HCT116 (cell line): Measurements from ENCODE around the gene MSH2. TPM values are rescaled to one million over a fixed set of nuclear protein-coding genes. Genes with fewer than 3 reads are reported as not detected.

Experiments
- ATAC-seq: fragments of 200-7000 bp; cut with Tn5 transposase; 2 replicates; pipeline ENCODE4 v1.9.1; 2020; ENCODE audit warnings: mild to moderate bottlenecking, moderate library complexity
- BruUV-seq: library from RNA; stranded (reverse); fragments of 400-500 nt; replicated peaks from 2 replicates; lab custom pipeline; 2021; lab: Mats Ljungman, UMichigan
- CTCF ChIA-PET: fragments of 300-600 bp; sonication (Branson Sonifier 250); formaldehyde crosslinking; loops from one replicate; lab custom pipeline; 2021; ENCODE audit warnings: antibody characterized with exemption; lab: Charles Lee
- POLR2A ChIA-PET: fragments of 300-600, 350-600 bp; sonication (Branson Sonifier 250); formaldehyde crosslinking; loops from one replicate; lab custom pipeline; 2021; ENCODE audit warnings: antibody characterized with exemption; lab: Charles Lee
- RAD21 ChIA-PET, 2 experiments: fragments of 300-600 bp; sonication (Branson Sonifier 250); formaldehyde crosslinking; loops; one replicate each; lab custom pipeline; 2023; ENCODE audit warnings: low total read pairs in 2 of 2; ENCODE audit not compliant: uncharacterized antibody in 2 of 2, unreplicated experiment in 2 of 2, low non-redundant PET in 1 of 2; lab: Charles Lee
- DNase-seq: peaks from one replicate; pipeline ENCODE4 v3.0.0-alpha.2; 2010; ENCODE audit warnings: low read depth, low spot score
- H2AFZ ChIP-seq: fragments of 200-600 bp; shearing (Covaris generic), sonication (generic); 2 replicates; pipeline ENCODE4 v1.6.1; 2017; ENCODE audit warnings: low read depth, mixed run types, mixed read lengths, antibody characterized with exemption, low read length; ENCODE audit not compliant: poor library complexity, severe bottlenecking
- H3K27ac ChIP-seq: 2 replicates; pipeline ENCODE4 v1.5.1; 2012; ENCODE audit warnings: low read depth, low read length
- H3K27me3 ChIP-seq: fragments of 200-600 bp; sonication (generic); 2 replicates; pipeline ENCODE4 v1.6.1; 2016; ENCODE audit warnings: mixed run types, low read length, mixed read lengths; ENCODE audit not compliant: insufficient read depth
- H3K36me3 ChIP-seq, 2 experiments: fragments of 200-500 bp in 1 of 2; fragments of 200-600 bp in 1 of 2; sonication (Bioruptor generic) in 1 of 2; sonication (generic) in 1 of 2; 2 replicates each; pipeline versions ENCODE4 v1.5.1 to v1.6.1; 2014 to 2016; ENCODE audit warnings: low read length in 2 of 2, inconsistent platforms in 1 of 2, mixed read lengths in 1 of 2, mixed run types in 1 of 2; ENCODE audit not compliant: insufficient read depth in 2 of 2, control insufficient read depth in 1 of 2
- H3K4me1 ChIP-seq, 2 experiments: fragments of 200-600 bp in 1 of 2; sonication (generic) in 1 of 2; 2 replicates each; pipeline versions ENCODE4 v1.5.1 to v1.6.1; 2012 to 2017; ENCODE audit warnings: low read length in 2 of 2, inconsistent platforms in 1 of 2, mild to moderate bottlenecking in 1 of 2, mixed read lengths in 1 of 2, mixed run types in 1 of 2, moderate library complexity in 1 of 2; ENCODE audit not compliant: insufficient read depth in 2 of 2, control insufficient read depth in 1 of 2
- H3K4me2 ChIP-seq: fragments of 200-600 bp; sonication (generic); 2 replicates; pipeline ENCODE4 v1.6.1; 2017; ENCODE audit warnings: mixed run types, low read length, mixed read lengths
- H3K4me3 ChIP-seq, 2 experiments: fragments of 200-600 bp in 1 of 2; sonication (generic) in 1 of 2; replicated peaks in 1 of 2; 2 replicates each; pipeline ENCODE4 v1.5.1; 2011 to 2016; ENCODE audit warnings: low read length in 2 of 2, control low read depth in 1 of 2, low read depth in 1 of 2, mild to moderate bottlenecking in 1 of 2, mixed read lengths in 1 of 2, mixed run types in 1 of 2
- H3K79me2 ChIP-seq: fragments of 200-600 bp; sonication (generic); 2 replicates; pipeline ENCODE4 v1.6.1; 2017; ENCODE audit warnings: mild to moderate bottlenecking, mixed run types, low read length, moderate library complexity, mixed read lengths; ENCODE audit not compliant: insufficient read depth
- H3K9ac ChIP-seq: fragments of 200-600 bp; sonication (generic); 2 replicates; pipeline ENCODE4 v1.6.1; 2016; ENCODE audit warnings: low read length, mixed read lengths
- H3K9me2 ChIP-seq: fragments of 200-600 bp; sonication (generic), shearing (Covaris generic); 2 replicates; pipeline ENCODE4 v1.6.1; 2017; ENCODE audit warnings: mixed run types, mild to moderate bottlenecking, moderate library complexity; ENCODE audit not compliant: insufficient read depth
- H3K9me3 ChIP-seq, 2 experiments: fragments of 200-500 bp in 1 of 2; fragments of 200-600 bp in 1 of 2; sonication (Bioruptor generic) in 1 of 2; sonication (generic) in 1 of 2; 2 replicates each; pipeline ENCODE4 v1.6.1; 2014 to 2017; ENCODE audit warnings: low read length in 2 of 2, mixed read lengths in 2 of 2, inconsistent platforms in 1 of 2, low read depth in 1 of 2, mild to moderate bottlenecking in 1 of 2, mixed run types in 1 of 2, moderate library complexity in 1 of 2; ENCODE audit not compliant: control insufficient read depth in 1 of 2, insufficient read depth in 1 of 2
- H4K20me1 ChIP-seq: fragments of 200-600 bp; sonication (generic), shearing (Covaris generic); 2 replicates; pipeline ENCODE4 v1.6.1; 2017; ENCODE audit warnings: mixed run types, mild to moderate bottlenecking, moderate library complexity; ENCODE audit not compliant: insufficient read depth
- ATF3 ChIP-seq: IDR thresholded peaks from 2 replicates; pipeline ENCODE4 v1.6.1; 2012
- CBX3 ChIP-seq: IDR thresholded peaks from 2 replicates; pipeline ENCODE4 v1.6.1; 2012; ENCODE audit warnings: low read depth
- ELF1 ChIP-seq: IDR thresholded peaks from 2 replicates; pipeline ENCODE4 v1.6.1; 2012; ENCODE audit warnings: low read depth, borderline replicate concordance
- EZH2 ChIP-seq: fragments of 200-600 bp; sonication (generic); IDR thresholded peaks from 2 replicates; pipeline ENCODE4 v1.6.1; 2017; ENCODE audit warnings: antibody characterized with exemption, mixed run types
- FOSL1 ChIP-seq: IDR thresholded peaks from 2 replicates; pipeline ENCODE4 v1.6.1; 2012; ENCODE audit warnings: low read depth
- JUND ChIP-seq: IDR thresholded peaks from 2 replicates; pipeline ENCODE4 v1.6.1; 2012
- POLR2A ChIP-seq: IDR thresholded peaks from 2 replicates; pipeline ENCODE4 v1.7.0; 2011; ENCODE audit warnings: borderline replicate concordance; ENCODE audit not compliant: insufficient read depth, insufficient read length; ENCODE audit errors: extremely low read depth
- POLR2AphosphoS5 ChIP-seq: IDR thresholded peaks from 2 replicates; pipeline ENCODE4 v1.6.1; 2011; ENCODE audit warnings: mild to moderate bottlenecking, low read depth, low read length, moderate library complexity
- SRF ChIP-seq: IDR thresholded peaks from 2 replicates; pipeline ENCODE4 v1.6.1; 2012; ENCODE audit warnings: low read depth
- TCF7L2 ChIP-seq: IDR thresholded peaks from 2 replicates; pipeline ENCODE4 v1.7.0; 2011; ENCODE audit warnings: borderline replicate concordance, inconsistent platforms; ENCODE audit not compliant: insufficient read depth, insufficient read length; ENCODE audit errors: extremely low read depth
- YY1 ChIP-seq: IDR thresholded peaks from 2 replicates; pipeline ENCODE4 v1.6.1; 2011; ENCODE audit warnings: low read length, low read depth, moderate library complexity, mild to moderate bottlenecking; ENCODE audit not compliant: insufficient replicate concordance; ENCODE audit errors: extremely low read depth
- ZFX ChIP-seq: fragments of 450-650 bp; IDR thresholded peaks from 2 replicates; pipeline ENCODE4 v1.6.1; 2017
- ZNF274 ChIP-seq: fragments of 200-500 bp; sonication (Bioruptor generic); IDR thresholded peaks from 2 replicates; pipeline ENCODE4 v1.6.1; 2014; ENCODE audit warnings: mild to moderate bottlenecking, low read depth, low read length, inconsistent platforms
- intact Hi-C: fragments of 100-400 bp; cut with micrococcal nuclease; formaldehyde crosslinking; loops from 2 replicates; pipeline ENCODE4 v1.10.0; 2022
- total RNA-seq: library from RNA; stranded (reverse); gene quantifications from one replicate; pipeline ENCODE4 v1.2.1, GENCODE V29; 2021; ENCODE audit not compliant: unreplicated experiment
- TF ChIP-seq, protein P1 (sequence below): IDR thresholded peaks from 2 replicates; pipeline ENCODE4 v1.6.1; 2012; ENCODE audit warnings: low read depth
- TF ChIP-seq, protein P2 (sequence below): IDR thresholded peaks from 2 replicates; pipeline ENCODE4 v1.6.1; 2011; ENCODE audit warnings: mild to moderate bottlenecking, low read length, moderate library complexity; ENCODE audit not compliant: insufficient replicate concordance; ENCODE audit errors: extremely low read depth

The MSH2 gene
- total RNA-seq, 1 experiment from 2014 or later = 54.9 TPM

DNA sequence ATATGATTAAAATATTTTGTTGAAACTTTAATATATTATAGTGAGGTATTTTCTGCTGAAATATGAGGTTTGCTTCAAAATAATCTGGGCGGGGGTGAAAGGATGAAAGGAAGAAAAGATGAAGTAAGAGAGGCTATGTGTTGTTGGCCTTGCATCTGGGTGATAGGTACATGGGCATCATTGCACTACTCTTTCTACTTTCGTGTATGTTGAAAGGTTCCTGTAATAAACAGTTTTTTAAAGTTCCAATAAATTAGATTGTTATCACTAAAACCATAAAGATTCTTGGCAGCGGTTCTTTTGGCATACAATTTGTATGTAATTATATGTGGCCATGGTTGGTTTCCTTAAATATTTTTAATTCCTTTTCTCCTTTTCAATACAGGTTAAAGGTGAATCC, 23.6 kb upstream of the MSH2 start (continued):
- TF ChIP-seq SRF = no peak
- TF ChIP-seq POLR2A = no peak
- no peak for TF ChIP-seq ELF1
- TF ChIP-seq, protein P1, sequence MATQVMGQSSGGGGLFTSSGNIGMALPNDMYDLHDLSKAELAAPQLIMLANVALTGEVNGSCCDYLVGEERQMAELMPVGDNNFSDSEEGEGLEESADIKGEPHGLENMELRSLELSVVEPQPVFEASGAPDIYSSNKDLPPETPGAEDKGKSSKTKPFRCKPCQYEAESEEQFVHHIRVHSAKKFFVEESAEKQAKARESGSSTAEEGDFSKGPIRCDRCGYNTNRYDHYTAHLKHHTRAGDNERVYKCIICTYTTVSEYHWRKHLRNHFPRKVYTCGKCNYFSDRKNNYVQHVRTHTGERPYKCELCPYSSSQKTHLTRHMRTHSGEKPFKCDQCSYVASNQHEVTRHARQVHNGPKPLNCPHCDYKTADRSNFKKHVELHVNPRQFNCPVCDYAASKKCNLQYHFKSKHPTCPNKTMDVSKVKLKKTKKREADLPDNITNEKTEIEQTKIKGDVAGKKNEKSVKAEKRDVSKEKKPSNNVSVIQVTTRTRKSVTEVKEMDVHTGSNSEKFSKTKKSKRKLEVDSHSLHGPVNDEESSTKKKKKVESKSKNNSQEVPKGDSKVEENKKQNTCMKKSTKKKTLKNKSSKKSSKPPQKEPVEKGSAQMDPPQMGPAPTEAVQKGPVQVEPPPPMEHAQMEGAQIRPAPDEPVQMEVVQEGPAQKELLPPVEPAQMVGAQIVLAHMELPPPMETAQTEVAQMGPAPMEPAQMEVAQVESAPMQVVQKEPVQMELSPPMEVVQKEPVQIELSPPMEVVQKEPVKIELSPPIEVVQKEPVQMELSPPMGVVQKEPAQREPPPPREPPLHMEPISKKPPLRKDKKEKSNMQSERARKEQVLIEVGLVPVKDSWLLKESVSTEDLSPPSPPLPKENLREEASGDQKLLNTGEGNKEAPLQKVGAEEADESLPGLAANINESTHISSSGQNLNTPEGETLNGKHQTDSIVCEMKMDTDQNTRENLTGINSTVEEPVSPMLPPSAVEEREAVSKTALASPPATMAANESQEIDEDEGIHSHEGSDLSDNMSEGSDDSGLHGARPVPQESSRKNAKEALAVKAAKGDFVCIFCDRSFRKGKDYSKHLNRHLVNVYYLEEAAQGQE = no peak
- TF ChIP-seq ATF3 = no peak

DNA sequence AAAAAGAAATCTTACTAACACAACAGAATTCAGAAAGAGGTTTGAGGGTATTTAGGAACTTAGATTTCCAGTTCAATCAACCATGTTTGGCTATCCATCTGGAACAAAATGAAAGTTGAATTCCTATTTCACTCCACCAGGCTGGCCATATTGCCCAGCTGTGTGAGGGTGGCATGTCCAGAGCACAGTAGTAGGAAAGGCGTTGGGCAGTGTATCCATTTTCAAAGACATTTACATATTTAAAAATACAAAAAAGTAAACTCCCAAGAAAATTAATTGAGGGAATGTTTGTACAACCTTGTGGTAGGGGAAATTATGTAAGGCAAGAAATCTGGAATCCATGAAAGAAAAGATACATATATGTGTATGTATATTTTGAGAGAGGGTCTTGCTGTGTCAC, 21.5 kb upstream of the MSH2 start:
- no peak overlapping the region for H3K27ac ChIP-seq
- no peak for ATAC-seq
- no TSS peak for BruUV-seq
- no peak overlapping the region for H3K9ac ChIP-seq
- intact Hi-C loops = no loop called here
- no peak overlapping the region for H3K4me3 ChIP-seq
- CTCF ChIA-PET = no interaction called here
- no peaks in the 10 kb centered on the region for H3K4me1 ChIP-seq
- no peak for TF ChIP-seq POLR2A
- TF ChIP-seq YY1 = no peak
- TF ChIP-seq, protein P2, sequence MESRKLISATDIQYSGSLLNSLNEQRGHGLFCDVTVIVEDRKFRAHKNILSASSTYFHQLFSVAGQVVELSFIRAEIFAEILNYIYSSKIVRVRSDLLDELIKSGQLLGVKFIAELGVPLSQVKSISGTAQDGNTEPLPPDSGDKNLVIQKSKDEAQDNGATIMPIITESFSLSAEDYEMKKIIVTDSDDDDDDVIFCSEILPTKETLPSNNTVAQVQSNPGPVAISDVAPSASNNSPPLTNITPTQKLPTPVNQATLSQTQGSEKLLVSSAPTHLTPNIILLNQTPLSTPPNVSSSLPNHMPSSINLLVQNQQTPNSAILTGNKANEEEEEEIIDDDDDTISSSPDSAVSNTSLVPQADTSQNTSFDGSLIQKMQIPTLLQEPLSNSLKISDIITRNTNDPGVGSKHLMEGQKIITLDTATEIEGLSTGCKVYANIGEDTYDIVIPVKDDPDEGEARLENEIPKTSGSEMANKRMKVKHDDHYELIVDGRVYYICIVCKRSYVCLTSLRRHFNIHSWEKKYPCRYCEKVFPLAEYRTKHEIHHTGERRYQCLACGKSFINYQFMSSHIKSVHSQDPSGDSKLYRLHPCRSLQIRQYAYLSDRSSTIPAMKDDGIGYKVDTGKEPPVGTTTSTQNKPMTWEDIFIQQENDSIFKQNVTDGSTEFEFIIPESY = no peak
- no peak for TF ChIP-seq POLR2AphosphoS5
- TF ChIP-seq TCF7L2 = no peak
- TF ChIP-seq ZNF274 = no peak
- TF ChIP-seq ATF3 = no peak
- TF ChIP-seq ELF1 = no peak
- no peak for TF ChIP-seq SRF
- no peak for TF ChIP-seq ZFX
- no peak for TF ChIP-seq FOSL1
- no peak for TF ChIP-seq CBX3
- no peak for TF ChIP-seq JUND
- no peak for TF ChIP-seq EZH2
- TF ChIP-seq, protein P1 = no peak
- TF ChIP-seq, all 23 proteins: peak for 0
- no peak for DNase-seq
- no peaks in the 10 kb centered on the region for H3K9me3 ChIP-seq
- no peak overlapping the region for H3K4me2 ChIP-seq
- no peak overlapping the region for H2AFZ ChIP-seq
- H3K79me2 ChIP-seq = peaks cover 33% of the 10 kb centered on the region
- no peaks in the 10 kb centered on the region for H3K9me2 ChIP-seq
- ChIA-PET POLR2A (no interaction called here), RAD21 (interaction anchor here in 1 of 2 experiments (0.7 kb wide), 1 partner anchor 46 kb away, joined by 8 read pairs; no protein-coding TSS in a partner anchor)
- H3K36me3 ChIP-seq = peaks cover 69% of the 10 kb centered on the region in 2 experiments
- H4K20me1 ChIP-seq = no peaks in the 10 kb centered on the region
- H3K27me3 ChIP-seq = no peaks in the 10 kb centered on the region
